OCI-LY3 (cell line): ENCODE results near the gene ZFAND3.

Source experiments
- CTCF ChIP-seq: fragments of 200-600, 300-600 bp; sonication (generic); IDR thresholded peaks from 2 replicates; pipeline ENCODE4 v1.5.1; 2014; ENCODE audit warnings: antibody characterized with exemption, low read length, low read depth
- EZH2phosphoT487 ChIP-seq: fragments of 200-600 bp; shearing (Covaris generic); IDR thresholded peaks from 2 replicates; pipeline ENCODE4 v1.6.1; 2018; ENCODE audit warnings: antibody characterized with exemption, mixed run types, low read depth

GRCh38 chr6:37983720-37984501 is 164.4 kb downstream of the ZFAND3 start:
- no peak for TF ChIP-seq CTCF
- TF ChIP-seq EZH2phosphoT487: no peak
